ENCODE data around the gene ACSS1.

- no peak for TF ChIP-seq EP300 (IDR thresholded peaks at IDR 0.05; ENCODE audit: borderline replicate concordance in 1 of 2, low read depth in 2 of 2, low read length in 2 of 2)
- no peak for TF ChIP-seq CHD2 (IDR thresholded peaks at IDR 0.05; ENCODE audit: low read length)
- no peak for TF ChIP-seq CTCF (IDR thresholded peaks at IDR 0.05; ENCODE audit: control extremely low read depth in 1 of 3, insufficient read depth in 1 of 3, low read depth in 1 of 3, low read length in 3 of 3)
- TF ChIP-seq EZH2 (IDR thresholded peaks at IDR 0.05; ENCODE audit: low read depth, low read length, severe bottlenecking): no peak
- no peak for TF ChIP-seq HDAC2 (IDR thresholded peaks at IDR 0.05; ENCODE audit: borderline replicate concordance in 1 of 2, low read depth in 2 of 2, low read length in 2 of 2)
- TF ChIP-seq TAF1 (IDR thresholded peaks at IDR 0.05; ENCODE audit: low read depth, low read length): no peak
- TF ChIP-seq MAFK (IDR thresholded peaks at IDR 0.05; ENCODE audit: low read depth, low read length): no peak
- TF ChIP-seq SIRT6 (IDR thresholded peaks at IDR 0.05; ENCODE audit: low read length): no peak
- no peak for TF ChIP-seq MAX (IDR thresholded peaks at IDR 0.05)
- TF ChIP-seq RFX5 (IDR thresholded peaks at IDR 0.05; ENCODE audit: borderline replicate concordance, low read depth, low read length): no peak
- no peak for TF ChIP-seq CBX5 (IDR thresholded peaks at IDR 0.05; ENCODE audit: low read depth, low read length)
- no peak for TF ChIP-seq PHF8 (conservative IDR thresholded peaks at IDR 0.05; ENCODE audit: low read depth, low read length)
- no peak for TF ChIP-seq POLR2AphosphoS5 (IDR thresholded peaks at IDR 0.05; ENCODE audit: low read depth, low read length)
- no peak for TF ChIP-seq SRF (IDR thresholded peaks at IDR 0.05; ENCODE audit: low read depth, low read length)
Measured at GRCh38 chr20:25044660-25045342, 13.1 kb downstream of the ACSS1 start.
